Prostate gland (tissue), 2 donors: Measurements from ENCODE around the gene CTBP1.

ENCODE experiments used
- POLR2AphosphoS5 ChIP-seq: sonication (generic); formaldehyde crosslinking; IDR thresholded peaks from one replicate; pipeline ENCODE4 v1.6.1; 2017; ENCODE audit warnings: antibody characterized with exemption
- TF ChIP-seq, protein P1 (sequence below), 4 experiments: fragments of 200-600 bp in 2 of 4; fragments of 450-650 bp in 2 of 4; sonication (generic) in 2 of 4; IDR thresholded peaks; 1 replicate in 3 of 4; 2 replicates in 1 of 4; pipeline ENCODE4 v1.5.1; 2016 to 2019; ENCODE audit warnings: antibody characterized with exemption in 4 of 4, mild to moderate bottlenecking in 2 of 4, moderate library complexity in 2 of 4

DNA sequence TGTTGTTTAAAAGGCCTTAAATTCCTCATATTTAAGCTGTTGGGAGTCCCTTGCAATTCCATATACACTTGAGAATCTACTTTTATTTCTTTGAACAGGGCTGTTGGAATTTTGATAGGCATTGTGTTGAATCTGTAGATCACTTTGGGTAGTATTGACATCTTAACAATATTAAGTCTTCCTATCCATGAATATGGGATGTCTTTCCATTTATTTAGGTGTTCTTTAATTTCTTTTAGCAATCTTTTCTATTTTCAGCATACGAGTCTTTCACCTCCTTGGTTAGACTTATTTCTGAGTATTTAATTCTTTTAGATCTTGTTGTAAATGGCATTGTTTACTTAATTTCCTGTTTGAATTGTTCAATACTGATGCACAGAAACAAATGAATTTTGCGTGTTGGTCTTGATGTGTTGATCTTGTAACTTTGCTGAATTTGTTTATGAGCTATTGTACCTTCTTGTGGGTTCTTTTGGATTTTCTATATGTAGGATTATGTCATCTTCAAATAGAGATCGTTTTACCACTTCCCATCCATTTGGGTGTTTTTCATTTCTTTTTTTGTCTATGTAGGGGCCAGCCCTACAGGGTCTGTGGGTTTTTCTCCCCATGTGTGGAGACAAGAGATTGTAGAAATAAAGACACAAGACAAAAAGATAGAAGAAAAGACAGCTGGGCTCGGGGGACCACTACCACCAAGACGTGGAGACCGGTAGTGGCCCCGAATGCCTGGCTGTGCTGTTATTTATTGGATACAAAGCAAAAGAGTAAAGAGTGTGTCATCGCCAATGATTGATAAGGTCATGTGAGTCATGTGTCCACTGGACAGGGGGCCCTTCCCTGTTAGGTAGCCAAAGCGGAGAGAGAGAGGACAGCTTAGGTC lies 18.2 kb upstream of the CTBP1 start:
- TF ChIP-seq POLR2AphosphoS5 = no peak
- TF ChIP-seq, protein P1, sequence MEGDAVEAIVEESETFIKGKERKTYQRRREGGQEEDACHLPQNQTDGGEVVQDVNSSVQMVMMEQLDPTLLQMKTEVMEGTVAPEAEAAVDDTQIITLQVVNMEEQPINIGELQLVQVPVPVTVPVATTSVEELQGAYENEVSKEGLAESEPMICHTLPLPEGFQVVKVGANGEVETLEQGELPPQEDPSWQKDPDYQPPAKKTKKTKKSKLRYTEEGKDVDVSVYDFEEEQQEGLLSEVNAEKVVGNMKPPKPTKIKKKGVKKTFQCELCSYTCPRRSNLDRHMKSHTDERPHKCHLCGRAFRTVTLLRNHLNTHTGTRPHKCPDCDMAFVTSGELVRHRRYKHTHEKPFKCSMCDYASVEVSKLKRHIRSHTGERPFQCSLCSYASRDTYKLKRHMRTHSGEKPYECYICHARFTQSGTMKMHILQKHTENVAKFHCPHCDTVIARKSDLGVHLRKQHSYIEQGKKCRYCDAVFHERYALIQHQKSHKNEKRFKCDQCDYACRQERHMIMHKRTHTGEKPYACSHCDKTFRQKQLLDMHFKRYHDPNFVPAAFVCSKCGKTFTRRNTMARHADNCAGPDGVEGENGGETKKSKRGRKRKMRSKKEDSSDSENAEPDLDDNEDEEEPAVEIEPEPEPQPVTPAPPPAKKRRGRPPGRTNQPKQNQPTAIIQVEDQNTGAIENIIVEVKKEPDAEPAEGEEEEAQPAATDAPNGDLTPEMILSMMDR (IDR thresholded peaks at IDR 0.05) = no peak
